ENCODE measurements around the gene GPR160. TPM values are rescaled to one million over a fixed set of nuclear protein-coding genes. Genes with fewer than 3 reads are reported as not detected.

Gene GPR160
- total and polyA plus RNA-seq, 2 donors (not counting 1 experiment from before 2014, with no cell fraction given): 0.50 to 0.58 TPM

GRCh38 chr3:170044271-170044670, 6.5 kb downstream of the GPR160 start:
- TF ChIP-seq EZH2 (IDR thresholded peaks at IDR 0.05; ENCODE audit: low read length, missing control alignments) (no peak), CTCF (conservative IDR thresholded peaks at IDR 0.05 in 1 of 2, IDR thresholded peaks at IDR 0.05 in 1 of 2; ENCODE audit: low read depth in 1 of 2, low read length in 2 of 2) (no peak)
- no peak for DNase-seq (ENCODE audit: low read depth in 2 of 2)
- no peak overlapping the region for H3K9ac ChIP-seq (ENCODE audit: insufficient read depth, low read length)

GRCh38 chr3:170044795-170045244, 7.0 kb downstream of the GPR160 start:
- no peak for DNase-seq (ENCODE audit: low read depth in 2 of 2)
- Histone ChIP-seq H4K20me1 (ENCODE audit: control insufficient read depth, extremely low read depth, insufficient read depth, low read length) (no peaks in the 10 kb centered on the region), H3K27me3 (ENCODE audit: control insufficient read depth, insufficient read depth, low read length) (peaks cover 8% of the 10 kb centered on the region), H3K79me2 (ENCODE audit: control insufficient read depth, insufficient read depth, low read length) (no peaks in the 10 kb centered on the region), H3K4me2 (ENCODE audit: extremely low read depth, insufficient read depth, low read length) (no peak overlapping the region), H3K4me1 (ENCODE audit: control insufficient read depth, extremely low read depth, insufficient read depth, low read length) (peaks cover 6% of the 10 kb centered on the region), H3K4me3 (replicated peaks in 1 of 4; ENCODE audit: control extremely low read depth in 1 of 4, insufficient read depth in 1 of 4, low read depth in 3 of 4, low read length in 4 of 4) (no peak overlapping the region), H2AFZ (ENCODE audit: low read length) (no peak overlapping the region), H3K9ac (ENCODE audit: insufficient read depth, low read length) (no peak overlapping the region), H3K27ac (ENCODE audit: insufficient read depth, low read length) (no peak overlapping the region), H3K36me3 (ENCODE audit: control insufficient read depth, insufficient read depth, low read length) (no peaks in the 10 kb centered on the region), H3K9me3 (ENCODE audit: control insufficient read depth, insufficient read depth, low read depth, low read length) (no peaks in the 10 kb centered on the region)
- TF ChIP-seq EZH2 (IDR thresholded peaks at IDR 0.05; ENCODE audit: low read length, missing control alignments) (no peak), CTCF (conservative IDR thresholded peaks at IDR 0.05 in 1 of 2, IDR thresholded peaks at IDR 0.05 in 1 of 2; ENCODE audit: low read depth in 1 of 2, low read length in 2 of 2) (no peak)

More at GRCh38 chr3:170044271-170044670, 6.5 kb downstream of the GPR160 start:
- Histone ChIP-seq H3K36me3 (ENCODE audit: control insufficient read depth, insufficient read depth, low read length) (no peaks in the 10 kb centered on the region), H3K9me3 (ENCODE audit: control insufficient read depth, insufficient read depth, low read depth, low read length) (no peaks in the 10 kb centered on the region), H2AFZ (ENCODE audit: low read length) (no peak overlapping the region), H4K20me1 (ENCODE audit: control insufficient read depth, extremely low read depth, insufficient read depth, low read length) (no peaks in the 10 kb centered on the region), H3K27ac (ENCODE audit: insufficient read depth, low read length) (no peak overlapping the region), H3K27me3 (ENCODE audit: control insufficient read depth, insufficient read depth, low read length) (peaks cover 9% of the 10 kb centered on the region), H3K4me3 (replicated peaks in 1 of 4; ENCODE audit: control extremely low read depth in 1 of 4, insufficient read depth in 1 of 4, low read depth in 3 of 4, low read length in 4 of 4) (no peak overlapping the region), H3K4me1 (ENCODE audit: control insufficient read depth, extremely low read depth, insufficient read depth, low read length) (peaks cover under 1% of the 10 kb centered on the region), H3K79me2 (ENCODE audit: control insufficient read depth, insufficient read depth, low read length) (no peaks in the 10 kb centered on the region), H3K4me2 (ENCODE audit: extremely low read depth, insufficient read depth, low read length) (no peak overlapping the region)

- DNase-seq (ENCODE audit: low read depth in 2 of 2): no peak
- no peak overlapping the region for H3K27ac ChIP-seq (ENCODE audit: insufficient read depth, low read length)
- H4K20me1 ChIP-seq (ENCODE audit: control insufficient read depth, extremely low read depth, insufficient read depth, low read length): no peaks in the 10 kb centered on the region
- no peak overlapping the region for H2AFZ ChIP-seq (ENCODE audit: low read length)
- H3K9ac ChIP-seq (ENCODE audit: insufficient read depth, low read length): no peak overlapping the region
- TF ChIP-seq EZH2 (IDR thresholded peaks at IDR 0.05; ENCODE audit: low read length, missing control alignments) (no peak), CTCF (conservative IDR thresholded peaks at IDR 0.05 in 1 of 2, IDR thresholded peaks at IDR 0.05 in 1 of 2; ENCODE audit: low read depth in 1 of 2, low read length in 2 of 2) (no peak)
- peaks cover 7% of the 10 kb centered on the region for H3K4me1 ChIP-seq (ENCODE audit: control insufficient read depth, extremely low read depth, insufficient read depth, low read length)
- H3K4me2 ChIP-seq (ENCODE audit: extremely low read depth, insufficient read depth, low read length): no peak overlapping the region
- no peaks in the 10 kb centered on the region for H3K9me3 ChIP-seq (ENCODE audit: control insufficient read depth, insufficient read depth, low read depth, low read length)
- no peaks in the 10 kb centered on the region for H3K36me3 ChIP-seq (ENCODE audit: control insufficient read depth, insufficient read depth, low read length)
- H3K79me2 ChIP-seq (ENCODE audit: control insufficient read depth, insufficient read depth, low read length): no peaks in the 10 kb centered on the region
- H3K27me3 ChIP-seq (ENCODE audit: control insufficient read depth, insufficient read depth, low read length): no peaks in the 10 kb centered on the region
- H3K4me3 ChIP-seq (replicated peaks in 1 of 4; ENCODE audit: control extremely low read depth in 1 of 4, insufficient read depth in 1 of 4, low read depth in 3 of 4, low read length in 4 of 4): no peak overlapping the region
These were observed 8.7 kb downstream of the GPR160 start for GRCh38 chr3:170046269-170047132.
